ENCODE results near the gene SART1.
"Not testable (repeated sequence)": the region's sequence is repeated elsewhere in the genome, so short reads cannot be mapped to it uniquely, and the experiment has no call there.

Gene SART1

GRCh38 chr11:65932558-65932919, 29.0 kb upstream of the SART1 start:
- DNase-seq = no peak

- no peak for DNase-seq
Measured at GRCh38 chr11:65934014-65934413, 27.5 kb upstream of the SART1 start.

GRCh38 chr11:65937766-65938165, 23.8 kb upstream of the SART1 start:
- no peak for DNase-seq

GRCh38 chr11:65941720-65942310, 19.7 kb upstream of the SART1 start:
- DNase-seq = no peak

- no peak for DNase-seq
Measured at GRCh38 chr11:65942531-65942930, 19.0 kb upstream of the SART1 start.

- DNase-seq = no peak
Measured at GRCh38 chr11:65944191-65944590, 17.3 kb upstream of the SART1 start.

- DNase-seq = no peak
Measured at GRCh38 chr11:65944767-65945166, 16.8 kb upstream of the SART1 start.

- DNase-seq = no peak
Measured at GRCh38 chr11:65945430-65945911, 16.1 kb upstream of the SART1 start, which contains the start of gene TSGA10IP. TSGA10IP (plus strand) TSS chr11:65945480; CDS start chr11:65945676, 196 bp downstream.

GRCh38 chr11:65945941-65946558, 15.5 kb upstream of the SART1 start:
- no peak for DNase-seq

GRCh38 chr11:65946655-65947054, 14.9 kb upstream of the SART1 start:
- DNase-seq = no peak

GRCh38 chr11:65947133-65947532, 14.4 kb upstream of the SART1 start:
- DNase-seq = no peak

GRCh38 chr11:65947603-65948125, 13.9 kb upstream of the SART1 start:
- DNase-seq = no peak

- not testable (repeated sequence) for DNase-seq
Measured at GRCh38 chr11:65950711-65951110, 10.8 kb upstream of the SART1 start.

GRCh38 chr11:65951641-65952040, 9.9 kb upstream of the SART1 start:
- DNase-seq = not testable (repeated sequence)

- no peak for DNase-seq
Measured at GRCh38 chr11:65952052-65952521, 9.4 kb upstream of the SART1 start.

- DNase-seq = no peak
Measured at GRCh38 chr11:65953471-65953870, 8.1 kb upstream of the SART1 start.

- DNase-seq = no peak
Measured at GRCh38 chr11:65954771-65955170, 6.8 kb upstream of the SART1 start.

- DNase-seq = no peak
Measured at GRCh38 chr11:65958291-65958690, 3.2 kb upstream of the SART1 start.

- no peak for DNase-seq
Measured at GRCh38 chr11:65958774-65959420, 2.6 kb upstream of the SART1 start.

GRCh38 chr11:65960824-65961266, 689 bp upstream of the SART1 start:
- DNase-seq = no peak

- no peak for DNase-seq
Measured at GRCh38 chr11:65962141-65962564, 619 bp downstream of the SART1 start.

GRCh38 chr11:65964906-65965305, 3.4 kb downstream of the SART1 start:
- DNase-seq = no peak

- no peak for DNase-seq
Measured at GRCh38 chr11:65965986-65966762, 4.6 kb downstream of the SART1 start.
